Gastrocnemius medialis (tissue), 4 donors: Measurements from ENCODE around the gene EPS8.

Source experiments
- POLR2A ChIP-seq, 2 donors: fragments of 450-650 bp; IDR thresholded peaks; one replicate each; pipeline ENCODE4 v1.6.1; 2017; ENCODE audit warnings: antibody characterized with exemption in 2 of 2, mild to moderate bottlenecking in 2 of 2, moderate library complexity in 2 of 2
- TF ChIP-seq, protein P1 (sequence below), 5 experiments: fragments of 450-650 bp in 3 of 5; fragments of 200-600 bp in 2 of 5; sonication (generic) in 2 of 5; IDR thresholded peaks in 4 of 5; conservative IDR thresholded peaks in 1 of 5; 1 replicate in 4 of 5; 2 replicates in 1 of 5; pipeline ENCODE4 v1.5.1; 2016 to 2019; ENCODE audit warnings: antibody characterized with exemption in 5 of 5, mild to moderate bottlenecking in 3 of 5, moderate library complexity in 3 of 5

DNA sequence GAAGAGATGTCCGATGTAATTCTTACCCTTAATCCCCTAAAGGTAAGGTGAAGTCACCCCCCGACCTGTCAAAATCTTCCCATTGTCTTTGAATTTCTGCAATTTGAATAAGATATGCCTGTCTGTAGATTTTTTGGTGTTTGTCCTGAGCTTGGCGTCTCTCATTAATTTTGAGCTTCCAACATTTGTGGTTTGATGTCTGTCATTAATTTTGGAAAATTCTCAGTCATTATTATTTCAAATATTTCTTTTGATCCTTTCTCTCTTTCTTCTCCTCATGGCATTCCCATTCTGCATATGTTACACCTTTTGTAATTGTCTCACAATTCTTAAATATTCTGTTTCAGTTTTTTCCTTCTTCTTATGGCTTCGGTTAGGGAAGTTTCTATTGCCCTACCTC is 60.1 kb downstream of the EPS8 start:
- TF ChIP-seq, protein P1, sequence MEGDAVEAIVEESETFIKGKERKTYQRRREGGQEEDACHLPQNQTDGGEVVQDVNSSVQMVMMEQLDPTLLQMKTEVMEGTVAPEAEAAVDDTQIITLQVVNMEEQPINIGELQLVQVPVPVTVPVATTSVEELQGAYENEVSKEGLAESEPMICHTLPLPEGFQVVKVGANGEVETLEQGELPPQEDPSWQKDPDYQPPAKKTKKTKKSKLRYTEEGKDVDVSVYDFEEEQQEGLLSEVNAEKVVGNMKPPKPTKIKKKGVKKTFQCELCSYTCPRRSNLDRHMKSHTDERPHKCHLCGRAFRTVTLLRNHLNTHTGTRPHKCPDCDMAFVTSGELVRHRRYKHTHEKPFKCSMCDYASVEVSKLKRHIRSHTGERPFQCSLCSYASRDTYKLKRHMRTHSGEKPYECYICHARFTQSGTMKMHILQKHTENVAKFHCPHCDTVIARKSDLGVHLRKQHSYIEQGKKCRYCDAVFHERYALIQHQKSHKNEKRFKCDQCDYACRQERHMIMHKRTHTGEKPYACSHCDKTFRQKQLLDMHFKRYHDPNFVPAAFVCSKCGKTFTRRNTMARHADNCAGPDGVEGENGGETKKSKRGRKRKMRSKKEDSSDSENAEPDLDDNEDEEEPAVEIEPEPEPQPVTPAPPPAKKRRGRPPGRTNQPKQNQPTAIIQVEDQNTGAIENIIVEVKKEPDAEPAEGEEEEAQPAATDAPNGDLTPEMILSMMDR (IDR thresholded peaks at IDR 0.05 in 4 of 5, conservative IDR thresholded peaks at IDR 0.05 in 1 of 5): no peak
- TF ChIP-seq POLR2A (IDR thresholded peaks at IDR 0.05): no peak
